Omental fat pad (tissue), 4 donors: ENCODE data around the gene URAD. TPM values are rescaled to one million over a fixed set of nuclear protein-coding genes. Genes with fewer than 3 reads are reported as not detected.
A peak's percentile ranks its signal among the peaks of the same experiment; 100 is the strongest.

Experiments
- ATAC-seq: fragments of 150-250 bp; one replicate; pipeline ENCODE4 v1.9.1; 2016; ENCODE audit warnings: mild to moderate bottlenecking, moderate library complexity; ENCODE audit not compliant: low FRiP score
- DNase-seq: peaks from one replicate; pipeline ENCODE4 v3.0.0-alpha.2; 2019; ENCODE audit warnings: low spot score
- CTCF ChIP-seq, 3 donors: fragments of 450-650 bp; IDR thresholded peaks; one replicate each; pipeline ENCODE4 v1.5.1; 2016 to 2017; ENCODE audit warnings: antibody characterized with exemption in 3 of 3, mild to moderate bottlenecking in 3 of 3, moderate library complexity in 2 of 3
- small RNA-seq: library from RNA; depleted of rRNA; stranded (forward); fragments of <200 nt; gene quantifications from one replicate; pipeline ENCODE3, GENCODE V24; 2016
- total RNA-seq, 4 donors: library from RNA; depleted of rRNA; stranded (reverse); fragments of >200 nt; gene quantifications; one replicate each; pipeline ENCODE4 v1.1.0, GENCODE V29; 2016

URAD gene
- total RNA-seq, 4 donors from 2014 or later: 1.3 TPM; not detected in 3

GRCh38 chr13:27929868-27930267, 58.6 kb downstream of the URAD start:
- no peak for ATAC-seq
- no peak for TF ChIP-seq CTCF (IDR thresholded peaks at IDR 0.05)
- no peak for DNase-seq

- ATAC-seq (no peak), DNase-seq (no peak)
- no peak for TF ChIP-seq CTCF (IDR thresholded peaks at IDR 0.05)
Measured at GRCh38 chr13:27928805-27929753, 59.4 kb downstream of the URAD start.

GRCh38 chr13:27928353-27928804, 60.1 kb downstream of the URAD start:
- DNase-seq (no peak), ATAC-seq (peak; percentile 14)
- no peak for TF ChIP-seq CTCF (IDR thresholded peaks at IDR 0.05)

Small RNAs within 50 kb of the gene (small RNA-seq; reads per million reads assigned to genes)
- gene ATP5F1EP2: not detected
- not detected for gene RN7SL272P

Other genes with a start within 250 kb of the URAD start
- gene GSX1, start 196.2 kb downstream of the URAD start, total RNA-seq: not detected
- not detected for gene PDX1, start 68.7 kb downstream of the URAD start, total RNA-seq
- gene CDX2, start 19.4 kb downstream of the URAD start, total RNA-seq: not detected
- gene FLT3, start 111.9 kb upstream of the URAD start, total RNA-seq: 1 to 10 TPM in 3 of 4 donors, under 1 TPM in 1; 0.37 to 6.5 (median 1.1) TPM
- gene PAN3, start 149.9 kb upstream of the URAD start, total RNA-seq: 10 to 100 TPM; 28.5 to 59.0 (median 29.5) TPM